DOHH2 (cell line): ENCODE results near the gene ZNF682.

Experiments
- H3F3A ChIP-seq: fragments of 200-600 bp; sonication (generic), shearing (Covaris generic); 2 replicates; pipeline ENCODE4 v1.6.0; 2016; ENCODE audit warnings: antibody characterized with exemption, mild to moderate bottlenecking; ENCODE audit not compliant: control insufficient read depth, insufficient read depth
- H3K27ac ChIP-seq: fragments of 200-600 bp; sonication (generic); 2 replicates; pipeline ENCODE4 v1.5.1; 2014; ENCODE audit warnings: low read depth, mild to moderate bottlenecking, low read length, moderate library complexity
- H3K27me3 ChIP-seq: fragments of 200-600 bp; sonication (generic); 2 replicates; pipeline ENCODE4 v1.6.1; 2014; ENCODE audit warnings: mild to moderate bottlenecking, low read length, mixed read lengths; ENCODE audit not compliant: control insufficient read depth
- H3K36me3 ChIP-seq: fragments of 200-600 bp; sonication (generic); 2 replicates; pipeline ENCODE4 v1.6.1; 2014; ENCODE audit warnings: mild to moderate bottlenecking, low read length, moderate library complexity, mixed read lengths; ENCODE audit not compliant: control insufficient read depth
- H3K4me1 ChIP-seq: fragments of 200-600 bp; sonication (generic); 2 replicates; pipeline ENCODE4 v1.6.1; 2014; ENCODE audit warnings: mild to moderate bottlenecking, low read length, mixed read lengths; ENCODE audit not compliant: control insufficient read depth
- H3K4me2 ChIP-seq: fragments of 200-600 bp; sonication (generic); 2 replicates; pipeline ENCODE4 v1.6.0; 2014; ENCODE audit warnings: mild to moderate bottlenecking, low read length, moderate library complexity
- H3K4me3 ChIP-seq: fragments of 200-600 bp; sonication (generic); 2 replicates; pipeline ENCODE4 v1.5.1; 2014; ENCODE audit warnings: mild to moderate bottlenecking, low read length, mixed read lengths
- H3K79me2 ChIP-seq: fragments of 200-600 bp; sonication (generic); 2 replicates; pipeline ENCODE4 v1.6.1; 2014; ENCODE audit warnings: mild to moderate bottlenecking, low read length, mixed read lengths; ENCODE audit not compliant: control insufficient read depth
- H3K9me2 ChIP-seq: fragments of 200-600 bp; sonication (generic); replicated peaks from 2 replicates; pipeline ENCODE4 v1.6.1; 2014; ENCODE audit warnings: mild to moderate bottlenecking, low read length, mixed read lengths; ENCODE audit not compliant: control insufficient read depth
- H3K9me3 ChIP-seq: fragments of 200-600 bp; sonication (generic); 2 replicates; pipeline ENCODE4 v1.6.1; 2014; ENCODE audit warnings: antibody characterized with exemption, low read length, mixed read lengths; ENCODE audit not compliant: control insufficient read depth, insufficient read depth
- H4K20me1 ChIP-seq: fragments of 200-600 bp; sonication (generic); 2 replicates; pipeline ENCODE4 v1.6.0; 2014; ENCODE audit warnings: low read depth, mild to moderate bottlenecking, antibody characterized with exemption, low read length, moderate library complexity; ENCODE audit not compliant: control insufficient read depth, insufficient read depth
- EZH2phosphoT487 ChIP-seq: fragments of 200-600 bp; sonication (generic); IDR thresholded peaks from 2 replicates; pipeline ENCODE4 v1.6.1; 2017; ENCODE audit warnings: borderline replicate concordance, mild to moderate bottlenecking, antibody characterized with exemption, low read length, moderate library complexity, mixed read lengths
- TF ChIP-seq, protein P1 (sequence below): fragments of 200-600 bp; sonication (generic); IDR thresholded peaks from one replicate; pipeline ENCODE4 v1.5.1; 2014; ENCODE audit warnings: antibody characterized with exemption, mild to moderate bottlenecking, low read depth, low read length; ENCODE audit not compliant: poor library complexity, severe bottlenecking

ZNF682 gene

DNA sequence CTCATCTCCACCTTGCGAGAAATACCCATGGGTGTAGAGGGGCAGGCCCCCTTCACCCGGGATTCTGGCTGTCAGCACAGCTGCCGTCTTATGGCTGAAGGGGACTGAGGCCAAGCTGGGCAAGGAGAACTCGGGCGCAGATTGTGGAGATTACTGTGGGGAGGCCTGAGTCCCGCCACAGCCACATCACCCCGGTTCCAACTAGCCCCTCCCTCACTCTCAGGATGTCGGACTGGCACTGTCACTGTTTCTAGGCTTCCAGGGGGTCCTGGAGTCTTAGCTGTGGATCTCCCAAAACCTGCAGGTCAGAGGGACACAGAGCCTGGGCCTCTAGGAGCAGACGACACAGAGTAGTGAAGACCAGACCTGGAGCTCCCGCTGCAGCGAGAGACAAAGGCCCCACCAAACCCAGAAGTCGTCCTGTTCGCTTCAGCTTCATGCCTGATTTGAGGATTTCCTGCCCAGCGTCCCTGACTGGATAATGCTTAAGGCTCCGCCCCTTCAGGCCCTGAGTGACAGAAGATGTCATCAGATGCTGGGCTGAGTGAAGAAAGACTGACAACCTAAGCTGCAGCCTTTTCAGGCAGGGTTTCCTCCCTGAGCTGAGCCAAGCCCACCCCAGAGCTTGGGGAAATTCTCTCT is 82.8 kb downstream of the ZNF682 start:
- no peaks in the 10 kb centered on the region for H3K9me3 ChIP-seq
- H3K4me2 ChIP-seq, result no peak overlapping the region
- H4K20me1 ChIP-seq, result no peaks in the 10 kb centered on the region
- no peaks in the 10 kb centered on the region for H3K36me3 ChIP-seq
- H3K79me2 ChIP-seq, result no peaks in the 10 kb centered on the region
- no peak overlapping the region for H3K27ac ChIP-seq
- H3K27me3 ChIP-seq, result no peaks in the 10 kb centered on the region
- no peaks in the 10 kb centered on the region for H3K9me2 ChIP-seq
- no peak overlapping the region for H3K4me3 ChIP-seq
- no peaks in the 10 kb centered on the region; the same call in 1 of the 2 replicates for H3K4me1 ChIP-seq
- no peaks in the 10 kb centered on the region for H3F3A ChIP-seq
- TF ChIP-seq, protein P1, sequence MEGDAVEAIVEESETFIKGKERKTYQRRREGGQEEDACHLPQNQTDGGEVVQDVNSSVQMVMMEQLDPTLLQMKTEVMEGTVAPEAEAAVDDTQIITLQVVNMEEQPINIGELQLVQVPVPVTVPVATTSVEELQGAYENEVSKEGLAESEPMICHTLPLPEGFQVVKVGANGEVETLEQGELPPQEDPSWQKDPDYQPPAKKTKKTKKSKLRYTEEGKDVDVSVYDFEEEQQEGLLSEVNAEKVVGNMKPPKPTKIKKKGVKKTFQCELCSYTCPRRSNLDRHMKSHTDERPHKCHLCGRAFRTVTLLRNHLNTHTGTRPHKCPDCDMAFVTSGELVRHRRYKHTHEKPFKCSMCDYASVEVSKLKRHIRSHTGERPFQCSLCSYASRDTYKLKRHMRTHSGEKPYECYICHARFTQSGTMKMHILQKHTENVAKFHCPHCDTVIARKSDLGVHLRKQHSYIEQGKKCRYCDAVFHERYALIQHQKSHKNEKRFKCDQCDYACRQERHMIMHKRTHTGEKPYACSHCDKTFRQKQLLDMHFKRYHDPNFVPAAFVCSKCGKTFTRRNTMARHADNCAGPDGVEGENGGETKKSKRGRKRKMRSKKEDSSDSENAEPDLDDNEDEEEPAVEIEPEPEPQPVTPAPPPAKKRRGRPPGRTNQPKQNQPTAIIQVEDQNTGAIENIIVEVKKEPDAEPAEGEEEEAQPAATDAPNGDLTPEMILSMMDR, result no peak
- TF ChIP-seq EZH2phosphoT487, result no peak

DNA sequence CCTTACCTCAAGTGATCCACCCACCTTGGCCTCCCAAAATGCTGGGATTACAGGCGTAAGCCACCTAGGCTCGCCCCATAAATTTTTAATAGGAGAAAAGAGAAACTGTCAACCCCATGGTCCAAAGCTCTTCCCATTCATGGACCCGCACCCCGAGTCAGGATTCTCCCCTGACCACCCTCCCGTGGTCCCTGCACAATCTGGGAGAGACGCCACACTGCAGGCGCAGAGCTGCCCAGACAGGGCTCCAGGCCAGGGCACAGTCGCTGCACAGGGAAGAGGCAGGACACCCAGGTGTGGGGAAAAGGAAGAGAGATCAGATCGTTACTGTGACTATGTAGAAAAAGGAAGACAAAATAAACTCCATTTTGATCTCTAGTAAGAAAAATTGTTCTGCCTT is 84.1 kb downstream of the ZNF682 start:
- Histone ChIP-seq H3K9me2 (no peaks in the 10 kb centered on the region), H3F3A (no peaks in the 10 kb centered on the region), H3K27me3 (no peaks in the 10 kb centered on the region), H4K20me1 (no peaks in the 10 kb centered on the region), H3K4me3 (no peak overlapping the region), H3K4me1 (no peaks in the 10 kb centered on the region; the same call in 1 of the 2 replicates), H3K9me3 (no peaks in the 10 kb centered on the region; the same call in 1 of the 2 replicates), H3K79me2 (no peaks in the 10 kb centered on the region), H3K36me3 (no peaks in the 10 kb centered on the region), H3K27ac (no peak overlapping the region), H3K4me2 (no peak overlapping the region)
- TF ChIP-seq EZH2phosphoT487, result no peak
- TF ChIP-seq, protein P1, result no peak
